Activated CD4-positive, alpha-beta T cell treated with anti-CD3 and anti-CD28 coated beads for 36 hours (primary cell): ENCODE data around the gene OAS1. TPM values are rescaled to one million over a fixed set of nuclear protein-coding genes. Genes with fewer than 3 reads are reported as not detected.

ENCODE experiments used
- ATAC-seq: fragments of 200-7000 bp; cut with Tn5 transposase; one replicate; pipeline ENCODE4 v1.10.0; 2021; ENCODE audit warnings: mild to moderate bottlenecking, moderate library complexity
- CTCF ChIA-PET: fragments of 350-600 bp; sonication (Branson Sonifier 250); formaldehyde crosslinking; loops from one replicate; lab custom pipeline; 2021; ENCODE audit warnings: antibody characterized with exemption; lab: Charles Lee
- POLR2A ChIA-PET: fragments of 350-600 bp; sonication (Branson Sonifier 250); formaldehyde crosslinking; loops from one replicate; lab custom pipeline; 2021; ENCODE audit warnings: antibody characterized with exemption, inconsistent platforms; lab: Charles Lee
- DNase-seq: peaks from one replicate; pipeline ENCODE4 v3.0.0-alpha.2; 2020
- H3K27ac Mint-ChIP-seq: one replicate; pipeline ENCODE4 v1.8.0; 2021; ENCODE audit warnings: mixed read lengths
- H3K27me3 Mint-ChIP-seq: one replicate; pipeline ENCODE4 v1.8.0; 2021; ENCODE audit warnings: mixed read lengths
- H3K36me3 Mint-ChIP-seq: one replicate; pipeline ENCODE4 v1.8.0; 2021; ENCODE audit warnings: low read depth, mixed read lengths
- H3K4me1 Mint-ChIP-seq: one replicate; pipeline ENCODE4 v1.8.0; 2021; ENCODE audit warnings: mixed read lengths
- H3K4me3 Mint-ChIP-seq: one replicate; pipeline ENCODE4 v1.8.0; 2021; ENCODE audit warnings: mild to moderate bottlenecking, moderate library complexity, mixed read lengths
- H3K9me3 Mint-ChIP-seq: one replicate; pipeline ENCODE4 v1.8.0; 2021; ENCODE audit warnings: low read depth, mixed read lengths
- intact Hi-C, 2 experiments: fragments of 100-400 bp; cut with DNase I in 1 of 2; cut with micrococcal nuclease in 1 of 2; formaldehyde crosslinking; loops; one replicate each; pipeline versions ENCODE4 v1.14.2 to v1.15.1; 2022 to 2024; cut with DNase I, micrococcal nuclease
- total RNA-seq, 2 experiments: library from RNA; stranded (reverse); gene quantifications; one replicate each; pipeline ENCODE4 v1.2.3, GENCODE V29; 2021

OAS1 gene
- total RNA-seq, 2 experiments from 2014 or later = 50.5 to 52.8 TPM

- DNase-seq = no peak
- intact Hi-C loops = no loop called here
- H3K27me3 Mint-ChIP-seq = no peaks in the 10 kb centered on the region
- H3K4me3 Mint-ChIP-seq = no peak overlapping the region
- CTCF ChIA-PET = no interaction called here
- ATAC-seq = no peak
- peaks cover 34% of the 10 kb centered on the region for H3K36me3 Mint-ChIP-seq
- peak overlapping the region; percentile 33 for H3K27ac Mint-ChIP-seq
- no peaks in the 10 kb centered on the region for H3K9me3 Mint-ChIP-seq
- POLR2A ChIA-PET = no interaction called here
- H3K4me1 Mint-ChIP-seq = no peaks in the 10 kb centered on the region
These were observed 60.5 kb downstream of the OAS1 start for GRCh38 chr12:112967306-112967705.

DNA sequence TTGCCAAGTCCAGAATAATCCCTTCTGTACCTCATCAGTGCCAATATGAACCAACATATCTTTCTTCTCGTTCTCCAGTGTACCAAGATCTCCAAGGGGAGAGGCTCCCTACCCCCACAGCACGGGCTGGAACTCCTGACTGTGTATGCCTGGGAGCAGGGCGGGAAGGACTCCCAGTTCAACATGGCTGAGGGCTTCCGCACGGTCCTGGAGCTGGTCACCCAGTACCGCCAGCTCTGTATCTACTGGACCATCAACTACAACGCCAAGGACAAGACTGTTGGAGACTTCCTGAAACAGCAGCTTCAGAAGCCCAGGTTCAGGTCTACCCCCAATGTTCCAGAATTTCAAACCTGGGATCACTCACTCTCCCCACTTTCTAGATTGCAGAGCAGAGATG, 61.1 kb downstream of the OAS1 start:
- intact Hi-C loops = no loop called here
- Mint-ChIP-seq H3K27ac (no peak overlapping the region), H3K36me3 (peaks cover 31% of the 10 kb centered on the region), H3K4me3 (no peak overlapping the region), H3K4me1 (no peaks in the 10 kb centered on the region), H3K27me3 (no peaks in the 10 kb centered on the region), H3K9me3 (no peaks in the 10 kb centered on the region)
- no peak for ATAC-seq
- ChIA-PET CTCF (no interaction called here), POLR2A (no interaction called here)
- DNase-seq = no peak

Other genes with a start within 250 kb of the OAS1 start
- gene RPH3A, start 115.2 kb upstream of the OAS1 start, total RNA-seq = not detected
- gene OAS3, start 31.5 kb downstream of the OAS1 start, total RNA-seq = 10 to 100 TPM; 32.1 to 35.3 TPM
- 100 to 1,000 TPM; 148 to 278 TPM for gene OAS2, start 71.6 kb downstream of the OAS1 start, total RNA-seq
- gene DTX1, start 149.8 kb downstream of the OAS1 start, total RNA-seq = 10 to 100 TPM; 12.0 to 12.9 TPM
- 10 to 100 TPM in 1 of 2 experiments, 1 to 10 TPM in 1; 9.0 to 10.6 TPM for gene RASAL1, start 228.8 kb downstream of the OAS1 start, total RNA-seq
- 1 to 10 TPM in 1 of 2 experiments, under 1 TPM in 1; 0.86 to 1.1 TPM for gene CFAP73, start 242.8 kb downstream of the OAS1 start, total RNA-seq